Neural crest cell (in vitro differentiated cells): ENCODE results near the gene IGSF1. TPM values are rescaled to one million over a fixed set of nuclear protein-coding genes. Genes with fewer than 3 reads are reported as not detected.
"Not testable (repeated sequence)": the region's sequence is repeated elsewhere in the genome, so short reads cannot be mapped to it uniquely, and the experiment has no call there.

Experiments
- DNase-seq: peaks from one replicate; pipeline ENCODE4 v3.0.0; 2021; ENCODE audit warnings: low read depth, mixed read lengths, low spot score
- H3K27ac Mint-ChIP-seq: one replicate; pipeline ENCODE4 v1.8.0; 2021; ENCODE audit warnings: mild to moderate bottlenecking, mixed read lengths; ENCODE audit not compliant: unreplicated experiment
- H3K27me3 Mint-ChIP-seq: 2 replicates; pipeline ENCODE4 v1.8.0; 2021; ENCODE audit warnings: low read depth, mild to moderate bottlenecking, mixed read lengths
- H3K36me3 Mint-ChIP-seq: 2 replicates; pipeline ENCODE4 v1.8.0; 2021; ENCODE audit warnings: low read depth, mild to moderate bottlenecking, mixed read lengths
- H3K4me1 Mint-ChIP-seq: 2 replicates; pipeline ENCODE4 v1.8.0; 2021; ENCODE audit warnings: mixed read lengths
- H3K4me3 Mint-ChIP-seq: one replicate; pipeline ENCODE4 v1.8.0; 2021; ENCODE audit warnings: mild to moderate bottlenecking, mixed read lengths
- H3K9me3 Mint-ChIP-seq: 2 replicates; pipeline ENCODE4 v1.8.0; 2021; ENCODE audit warnings: mixed read lengths
- CTCF ChIP-seq: fragments of 200-600 bp; sonication (generic); conservative IDR thresholded peaks from 2 replicates; pipeline ENCODE4 v1.5.0; 2021; ENCODE audit warnings: antibody characterized with exemption, mild to moderate bottlenecking
- total RNA-seq: library from RNA; stranded (reverse); gene quantifications from 2 replicates; pipeline ENCODE4 v1.2.1, GENCODE V29; 2021

The IGSF1 gene
- total RNA-seq, 1 donor from 2014 or later = 3.9 TPM

GRCh38 chrX:131262738-131263679 is 26.1 kb downstream of the IGSF1 start:
- Mint-ChIP-seq H3K27me3 (no peaks in the 10 kb centered on the region), H3K4me3 (no peak overlapping the region), H3K9me3 (peaks cover 6% of the 10 kb centered on the region), H3K27ac (no peak overlapping the region), H3K36me3 (no peaks in the 10 kb centered on the region), H3K4me1 (no peaks in the 10 kb centered on the region)
- peak; percentile 62 for TF ChIP-seq CTCF
- DNase-seq = no peak

- Mint-ChIP-seq H3K4me1 (no peaks in the 10 kb centered on the region), H3K36me3 (no peaks in the 10 kb centered on the region), H3K9me3 (peaks cover 6% of the 10 kb centered on the region), H3K27me3 (no peaks in the 10 kb centered on the region), H3K27ac (no peak overlapping the region), H3K4me3 (no peak overlapping the region)
- TF ChIP-seq CTCF = no peak
- DNase-seq = no peak
Observed at GRCh38 chrX:131262200-131262599, 26.9 kb downstream of the IGSF1 start.

- Mint-ChIP-seq H3K4me1 (no peaks in the 10 kb centered on the region), H3K4me3 (no peak overlapping the region), H3K27ac (no peak overlapping the region), H3K27me3 (no peaks in the 10 kb centered on the region), H3K36me3 (peaks cover 3% of the 10 kb centered on the region), H3K9me3 (peaks cover 3% of the 10 kb centered on the region)
- no peak for TF ChIP-seq CTCF
- no peak for DNase-seq
Observed at GRCh38 chrX:131257367-131257766, 31.7 kb downstream of the IGSF1 start.

GRCh38 chrX:131250984-131251738 is 37.9 kb downstream of the IGSF1 start:
- not testable (repeated sequence) for DNase-seq

GRCh38 chrX:131239057-131239456 is 50.0 kb downstream of the IGSF1 start:
- Mint-ChIP-seq H3K27ac (no peak overlapping the region), H3K9me3 (peaks cover 2% of the 10 kb centered on the region), H3K4me3 (no peak overlapping the region), H3K36me3 (no peaks in the 10 kb centered on the region), H3K4me1 (peaks cover 13% of the 10 kb centered on the region), H3K27me3 (peaks cover 3% of the 10 kb centered on the region)
- no peak for DNase-seq
- TF ChIP-seq CTCF = no peak

More at GRCh38 chrX:131250984-131251738, 37.9 kb downstream of the IGSF1 start:
- H3K27ac Mint-ChIP-seq, H3K4me3 Mint-ChIP-seq, H3K9me3 Mint-ChIP-seq, H3K36me3 Mint-ChIP-seq, H3K27me3 Mint-ChIP-seq, H3K4me1 Mint-ChIP-seq: not testable (repeated sequence)
